GM19452 (cell line): Measurements from ENCODE around the gene ZNF610.
"Not testable (repeated sequence)": the region's sequence is repeated elsewhere in the genome, so short reads cannot be mapped to it uniquely, and the experiment has no call there.

Experiments
- ATAC-seq: cut with Tn5 transposase; IDR thresholded peaks from one replicate; pipeline ENCODE4 v1.9.1; 2021; ENCODE audit not compliant: unreplicated experiment

The ZNF610 gene

GRCh38 chr19:52336117-52336790 lies at the start of gene ZNF610:
TSS of gene ZNF610 (plus strand) at chr19:52336243. CDS start at chr19:52349173, 12,930 bp downstream.
- no peak for ATAC-seq

- ATAC-seq: no peak
Measured at GRCh38 chr19:52286256-52286655, 49.8 kb upstream of the ZNF610 start.

- no peak for ATAC-seq
Measured at GRCh38 chr19:52291781-52292180, 44.3 kb upstream of the ZNF610 start.

GRCh38 chr19:52292946-52293345 lies 43.1 kb upstream of the ZNF610 start:
- not testable (repeated sequence) for ATAC-seq

- ATAC-seq: no peak
Measured at GRCh38 chr19:52296400-52296772, 39.7 kb upstream of the ZNF610 start.

GRCh38 chr19:52296773-52297600 lies 39.1 kb upstream of the ZNF610 start, which contains the start of gene ZNF480:
TSS of gene ZNF480 (plus strand) at chr19:52297169. CDS start at chr19:52300413, 3,244 bp downstream.
- ATAC-seq: peak; percentile 59

- peak; percentile 16 for ATAC-seq
Measured at GRCh38 chr19:52297601-52298364, 38.3 kb upstream of the ZNF610 start.

- ATAC-seq: no peak
Measured at GRCh38 chr19:52307275-52307674, 28.8 kb upstream of the ZNF610 start.

- no peak for ATAC-seq
Measured at GRCh38 chr19:52322429-52322828, 13.6 kb upstream of the ZNF610 start.

GRCh38 chr19:52331757-52332156 lies 4.3 kb upstream of the ZNF610 start:
- ATAC-seq: no peak

GRCh38 chr19:52335768-52336116 lies 301 bp upstream of the ZNF610 start:
- no peak for ATAC-seq

- ATAC-seq: no peak
Measured at GRCh38 chr19:52336791-52337381, 843 bp downstream of the ZNF610 start.

- ATAC-seq: not testable (repeated sequence)
Measured at GRCh38 chr19:52339022-52339421, 3.0 kb downstream of the ZNF610 start.

GRCh38 chr19:52343548-52343947 lies 7.5 kb downstream of the ZNF610 start:
- ATAC-seq: no peak

- ATAC-seq: no peak
Measured at GRCh38 chr19:52345162-52345561, 9.1 kb downstream of the ZNF610 start.

- ATAC-seq: no peak
Measured at GRCh38 chr19:52351512-52351911, 15.5 kb downstream of the ZNF610 start.

GRCh38 chr19:52366414-52366824 lies 30.4 kb downstream of the ZNF610 start:
- ATAC-seq: no peak

- peak; percentile 88 for ATAC-seq
Measured at GRCh38 chr19:52369559-52370340, 33.7 kb downstream of the ZNF610 start, which contains the start of gene ZNF880. TSS of gene ZNF880 (plus strand) at chr19:52369923. CDS start at chr19:52369966, 43 bp downstream.

- no peak for ATAC-seq
Measured at GRCh38 chr19:52370341-52370710, 34.3 kb downstream of the ZNF610 start.

GRCh38 chr19:52391135-52391534 lies 55.1 kb downstream of the ZNF610 start:
- no peak for ATAC-seq
